ENCODE measurements around the gene CLEC16A.

CLEC16A gene

GRCh38 chr16:11183951-11184350, 239.6 kb downstream of the CLEC16A start:
- no peak for DNase-seq

GRCh38 chr16:11187522-11188023, 243.2 kb downstream of the CLEC16A start:
- DNase-seq: no peak

- no peak for DNase-seq
These were observed 244.7 kb downstream of the CLEC16A start for GRCh38 chr16:11188801-11189740.

GRCh38 chr16:11190588-11191560, 246.5 kb downstream of the CLEC16A start:
- no peak for DNase-seq

GRCh38 chr16:11191665-11192064, 247.3 kb downstream of the CLEC16A start:
- no peak for DNase-seq

- DNase-seq: no peak
These were observed 249.1 kb downstream of the CLEC16A start for GRCh38 chr16:11193494-11193893.

GRCh38 chr16:11194913-11195312, 250.5 kb downstream of the CLEC16A start:
- DNase-seq: no peak

GRCh38 chr16:11196286-11196828, 252.0 kb downstream of the CLEC16A start:
- DNase-seq: no peak

- DNase-seq: no peak
These were observed 254.0 kb downstream of the CLEC16A start for GRCh38 chr16:11198375-11198774.

GRCh38 chr16:11198828-11199227, 254.5 kb downstream of the CLEC16A start:
- DNase-seq: no peak

- DNase-seq: no peak
These were observed 256.2 kb downstream of the CLEC16A start for GRCh38 chr16:11200592-11200991.

- DNase-seq: peak in 1 of 2 donors; percentile 38
These were observed 257.3 kb downstream of the CLEC16A start for GRCh38 chr16:11201498-11202259.

GRCh38 chr16:11202260-11203091, 258.1 kb downstream of the CLEC16A start:
- no peak for DNase-seq

- no peak for DNase-seq
These were observed 258.8 kb downstream of the CLEC16A start for GRCh38 chr16:11203111-11203623.

- no peak for DNase-seq
These were observed 260.2 kb downstream of the CLEC16A start for GRCh38 chr16:11204513-11205047.

GRCh38 chr16:11205065-11205699, 260.8 kb downstream of the CLEC16A start:
- DNase-seq: no peak

- DNase-seq: peak in 1 of 2 donors; percentile 47
These were observed 261.6 kb downstream of the CLEC16A start for GRCh38 chr16:11205754-11206581.

- no peak for DNase-seq
These were observed 263.3 kb downstream of the CLEC16A start for GRCh38 chr16:11207646-11208045.
